Measurements from ENCODE around the gene NAPA. TPM values are rescaled to one million over a fixed set of nuclear protein-coding genes. Genes with fewer than 3 reads are reported as not detected.

NAPA gene
- total and polyA plus RNA-seq, 7 donors, result 84.9 to 167 (median 97.4) TPM

DNA sequence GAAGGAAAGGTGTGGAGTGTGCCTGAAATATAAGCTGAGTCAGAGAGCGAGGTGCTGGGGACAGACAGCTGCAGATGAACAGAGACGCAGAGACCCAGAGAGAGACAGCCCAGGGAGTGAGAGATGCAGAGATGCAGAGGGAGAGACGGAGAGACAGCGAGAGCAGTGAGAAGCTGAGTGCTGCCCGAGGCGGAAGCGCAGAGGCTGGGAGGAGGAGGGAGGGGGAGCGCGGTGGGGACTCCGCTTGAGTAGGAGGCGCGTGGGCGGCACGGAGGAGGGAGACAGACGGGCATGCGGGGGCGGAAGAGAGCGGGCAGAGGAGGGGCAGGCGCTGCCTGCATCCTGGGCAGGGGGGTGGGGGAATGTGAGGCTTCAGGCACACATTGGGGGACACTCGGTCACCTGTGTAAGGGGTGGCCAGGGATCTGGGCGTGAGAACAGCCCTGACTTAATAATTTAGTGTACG, 68.9 kb downstream of the NAPA start:
- Histone ChIP-seq H3K27ac (no peak overlapping the region), H3K4me1 (peaks cover 0 to 27% (median 20%) of the 10 kb centered on the region in 4 donors), H3K4me3 (no peak overlapping the region), H3K27me3 (peaks cover 0 to 53% (median 7%) of the 10 kb centered on the region in 3 donors), H3K36me3 (peaks cover 0 to 16% (median 0%) of the 10 kb centered on the region in 4 donors), H3K9me3 (no peaks in the 10 kb centered on the region)
- no peak for TF ChIP-seq EP300 (IDR thresholded peaks at IDR 0.05)
- no peak for TF ChIP-seq POLR2AphosphoS5 (IDR thresholded peaks at IDR 0.05)
- TF ChIP-seq POLR2A (IDR thresholded peaks at IDR 0.05), result no peak
- no peak for TF ChIP-seq CTCF (IDR thresholded peaks at IDR 0.05)
- 3 to 5% methylated on average over 22 of the region's 22 CpGs for WGBS, 2 donors
- intact Hi-C loops (cut with DNase I), result no loop called here
- no peak for DNase-seq

- TF ChIP-seq POLR2A (IDR thresholded peaks at IDR 0.05) (no peak), CTCF (IDR thresholded peaks at IDR 0.05) (no peak), POLR2AphosphoS5 (IDR thresholded peaks at IDR 0.05) (no peak), EP300 (IDR thresholded peaks at IDR 0.05) (no peak)
- DNase-seq, result no peak
- Histone ChIP-seq H3K27ac (no peak overlapping the region), H3K27me3 (peaks cover 0 to 53% (median 7%) of the 10 kb centered on the region in 3 donors), H3K36me3 (peaks cover 0 to 18% (median 0%) of the 10 kb centered on the region in 4 donors), H3K9me3 (no peaks in the 10 kb centered on the region), H3K4me1 (peaks cover 0 to 27% (median 20%) of the 10 kb centered on the region in 4 donors), H3K4me3 (no peak overlapping the region)
- intact Hi-C loops (cut with DNase I), result no loop called here
- whole genome bisulfite sequencing, 2 donors, result 47% methylated on average over 4 of the region's 4 CpGs
These were observed 69.3 kb downstream of the NAPA start for GRCh38 chr19:47445527-47445926.

- H3K27ac ChIP-seq, result no peak overlapping the region
- WGBS, 2 donors, result 21 to 30% methylated on average over 22 of the region's 22 CpGs
- DNase-seq, result no peak
- intact Hi-C loops (cut with DNase I), result no loop called here
- TF ChIP-seq POLR2AphosphoS5 (IDR thresholded peaks at IDR 0.05) (no peak), CTCF (IDR thresholded peaks at IDR 0.05) (no peak), EP300 (IDR thresholded peaks at IDR 0.05) (no peak), POLR2A (IDR thresholded peaks at IDR 0.05) (no peak)
- no peaks in the 10 kb centered on the region for H3K9me3 ChIP-seq
- no peak overlapping the region for H3K4me3 ChIP-seq
- peaks cover 0 to 6% (median 0%) of the 10 kb centered on the region in 4 donors for H3K36me3 ChIP-seq
- peaks cover 0 to 27% (median 20%) of the 10 kb centered on the region in 4 donors for H3K4me1 ChIP-seq
- peaks cover 0 to 53% (median 7%) of the 10 kb centered on the region in 3 donors for H3K27me3 ChIP-seq
These were observed 70.5 kb downstream of the NAPA start for GRCh38 chr19:47444388-47444821.

DNA sequence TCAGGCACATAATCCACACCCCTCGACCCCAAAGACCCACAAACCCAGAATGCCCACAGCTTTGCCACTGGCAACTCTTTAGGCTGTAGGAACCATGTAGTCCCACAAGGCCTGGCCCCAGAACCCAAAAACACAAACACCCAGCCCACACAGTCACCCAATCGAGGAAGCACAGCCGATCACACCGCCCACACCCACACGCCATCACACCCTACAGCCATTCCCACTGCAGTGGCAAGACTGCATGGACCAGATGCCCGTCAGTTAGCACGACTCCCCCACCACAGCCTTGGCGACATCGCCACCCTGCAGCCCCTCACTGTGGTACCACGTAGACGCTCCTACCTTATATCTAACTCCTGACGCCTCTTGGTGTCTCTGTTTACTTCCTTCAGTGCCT, 71.5 kb downstream of the NAPA start:
- no peak for DNase-seq
- Histone ChIP-seq H3K36me3 (peaks cover 0 to 4% (median 0%) of the 10 kb centered on the region in 4 donors), H3K27ac (no peak overlapping the region), H3K9me3 (no peaks in the 10 kb centered on the region), H3K4me1 (peaks cover 0 to 27% (median 20%) of the 10 kb centered on the region in 4 donors), H3K27me3 (peaks cover 0 to 48% (median 7%) of the 10 kb centered on the region in 3 donors), H3K4me3 (no peak overlapping the region)
- TF ChIP-seq EP300 (IDR thresholded peaks at IDR 0.05) (no peak), POLR2A (IDR thresholded peaks at IDR 0.05) (no peak), CTCF (IDR thresholded peaks at IDR 0.05) (no peak), POLR2AphosphoS5 (IDR thresholded peaks at IDR 0.05) (no peak)
- WGBS, 2 donors, result 65 to 68% methylated on average over 12 of the region's 12 CpGs
- intact Hi-C loops (cut with DNase I), result no loop called here

Data from sigmoid colon (tissue), 7 donors.